D721Med (cell line): Measurements from ENCODE around the gene SPATA6.
"Not testable (repeated sequence)": the region's sequence is repeated elsewhere in the genome, so short reads cannot be mapped to it uniquely, and the experiment has no call there.

Experiments used
- DNase-seq: peaks from one replicate; pipeline ENCODE4 v3.0.0; 2011; ENCODE audit warnings: low spot score; ENCODE audit not compliant: insufficient read length
- FAIRE-seq: peaks from 2 replicates; lab custom pipeline; 2011; peaks lifted over from hg19 to GRCh38; lab: Jason Lieb, UNC
- TF ChIP-seq, protein P1 (sequence below): IDR thresholded peaks from 2 replicates; pipeline ENCODE4 v1.5.1; 2012; ENCODE audit warnings: mild to moderate bottlenecking, control low read depth; ENCODE audit not compliant: insufficient read depth; ENCODE audit errors: missing control alignments

Gene SPATA6

DNA sequence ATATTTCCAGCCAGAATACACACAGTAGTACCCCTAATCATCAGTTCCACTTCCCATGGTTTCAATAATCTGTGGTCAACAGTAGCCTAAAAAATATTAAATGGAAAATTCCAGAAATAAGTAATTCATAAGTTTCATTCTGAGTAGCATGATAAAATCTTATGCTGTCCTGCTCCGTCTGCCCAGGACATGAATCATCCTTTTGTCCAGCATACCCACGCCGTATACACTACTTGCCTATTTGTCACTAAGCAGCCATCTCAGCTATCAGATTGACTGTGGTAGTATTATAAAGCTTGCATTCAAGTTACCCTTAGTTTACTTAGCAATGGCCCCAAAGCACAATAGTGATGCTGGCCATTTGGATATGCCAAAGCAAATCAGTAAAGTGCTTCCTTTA is 130.8 kb downstream of the SPATA6 start:
- TF ChIP-seq, protein P1, sequence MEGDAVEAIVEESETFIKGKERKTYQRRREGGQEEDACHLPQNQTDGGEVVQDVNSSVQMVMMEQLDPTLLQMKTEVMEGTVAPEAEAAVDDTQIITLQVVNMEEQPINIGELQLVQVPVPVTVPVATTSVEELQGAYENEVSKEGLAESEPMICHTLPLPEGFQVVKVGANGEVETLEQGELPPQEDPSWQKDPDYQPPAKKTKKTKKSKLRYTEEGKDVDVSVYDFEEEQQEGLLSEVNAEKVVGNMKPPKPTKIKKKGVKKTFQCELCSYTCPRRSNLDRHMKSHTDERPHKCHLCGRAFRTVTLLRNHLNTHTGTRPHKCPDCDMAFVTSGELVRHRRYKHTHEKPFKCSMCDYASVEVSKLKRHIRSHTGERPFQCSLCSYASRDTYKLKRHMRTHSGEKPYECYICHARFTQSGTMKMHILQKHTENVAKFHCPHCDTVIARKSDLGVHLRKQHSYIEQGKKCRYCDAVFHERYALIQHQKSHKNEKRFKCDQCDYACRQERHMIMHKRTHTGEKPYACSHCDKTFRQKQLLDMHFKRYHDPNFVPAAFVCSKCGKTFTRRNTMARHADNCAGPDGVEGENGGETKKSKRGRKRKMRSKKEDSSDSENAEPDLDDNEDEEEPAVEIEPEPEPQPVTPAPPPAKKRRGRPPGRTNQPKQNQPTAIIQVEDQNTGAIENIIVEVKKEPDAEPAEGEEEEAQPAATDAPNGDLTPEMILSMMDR = no peak
- no peak for FAIRE-seq
- DNase-seq = no peak

GRCh38 chr1:48338257-48338656 is 133.7 kb downstream of the SPATA6 start:
- no peak for FAIRE-seq
- TF ChIP-seq, protein P1 = no peak

GRCh38 chr1:48333316-48333715 is 138.7 kb downstream of the SPATA6 start:
- FAIRE-seq = no peak
- TF ChIP-seq, protein P1 = no peak
- no peak for DNase-seq

More at GRCh38 chr1:48338257-48338656, 133.7 kb downstream of the SPATA6 start:
- no peak for DNase-seq

DNA sequence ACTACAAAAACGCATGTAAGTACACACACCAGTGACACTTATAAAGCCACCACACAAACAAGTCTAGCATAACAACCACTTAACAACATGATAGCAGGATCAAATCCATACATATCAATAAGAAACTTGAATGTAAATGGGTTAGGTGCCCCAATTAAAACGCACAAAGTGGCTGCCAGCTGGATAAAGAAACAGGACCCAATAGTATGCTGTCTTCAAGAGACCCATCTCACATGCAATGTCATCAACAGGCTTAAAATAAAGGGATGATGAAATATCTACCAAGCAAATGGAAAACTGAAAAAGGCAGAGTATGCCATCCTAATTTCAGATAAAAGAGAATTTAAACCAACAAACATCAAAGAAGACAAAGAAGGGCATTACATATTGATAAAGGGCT is 139.9 kb downstream of the SPATA6 start:
- DNase-seq (no peak), FAIRE-seq (no peak)
- TF ChIP-seq, protein P1 = no peak

GRCh38 chr1:48329905-48330304 is 142.1 kb downstream of the SPATA6 start:
- DNase-seq (no peak), FAIRE-seq (no peak)
- TF ChIP-seq, protein P1 = no peak

GRCh38 chr1:48329486-48329885 is 142.5 kb downstream of the SPATA6 start:
- DNase-seq (no peak), FAIRE-seq (no peak)
- TF ChIP-seq, protein P1 = no peak

DNA sequence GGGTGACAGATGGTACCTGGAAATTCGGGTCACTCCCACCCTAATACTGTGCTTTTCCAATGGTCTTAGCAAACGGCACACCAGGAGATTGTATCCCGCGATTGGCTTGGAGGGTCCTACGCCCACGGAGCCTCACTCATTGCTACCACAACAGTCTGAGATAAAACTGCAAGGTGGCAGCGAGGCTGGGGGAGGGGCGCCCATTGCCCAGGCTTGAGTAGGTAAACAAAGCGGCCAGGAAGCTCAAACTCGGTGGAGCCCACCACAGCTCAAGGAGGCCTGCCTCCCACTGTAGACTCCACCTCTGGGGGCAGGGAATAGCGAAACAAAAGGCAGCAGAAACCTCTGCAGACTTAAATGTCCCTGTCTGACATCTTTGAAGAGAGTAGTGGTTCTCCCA is 160.2 kb downstream of the SPATA6 start:
- not testable (repeated sequence) for FAIRE-seq, DNase-seq

GRCh38 chr1:48309564-48310082 is 162.4 kb downstream of the SPATA6 start:
- FAIRE-seq = no peak
- TF ChIP-seq, protein P1 = no peak

More at GRCh38 chr1:48309564-48310082, 162.4 kb downstream of the SPATA6 start:
- DNase-seq = no peak
